Measurements from ENCODE around the gene PTPA.

DNA sequence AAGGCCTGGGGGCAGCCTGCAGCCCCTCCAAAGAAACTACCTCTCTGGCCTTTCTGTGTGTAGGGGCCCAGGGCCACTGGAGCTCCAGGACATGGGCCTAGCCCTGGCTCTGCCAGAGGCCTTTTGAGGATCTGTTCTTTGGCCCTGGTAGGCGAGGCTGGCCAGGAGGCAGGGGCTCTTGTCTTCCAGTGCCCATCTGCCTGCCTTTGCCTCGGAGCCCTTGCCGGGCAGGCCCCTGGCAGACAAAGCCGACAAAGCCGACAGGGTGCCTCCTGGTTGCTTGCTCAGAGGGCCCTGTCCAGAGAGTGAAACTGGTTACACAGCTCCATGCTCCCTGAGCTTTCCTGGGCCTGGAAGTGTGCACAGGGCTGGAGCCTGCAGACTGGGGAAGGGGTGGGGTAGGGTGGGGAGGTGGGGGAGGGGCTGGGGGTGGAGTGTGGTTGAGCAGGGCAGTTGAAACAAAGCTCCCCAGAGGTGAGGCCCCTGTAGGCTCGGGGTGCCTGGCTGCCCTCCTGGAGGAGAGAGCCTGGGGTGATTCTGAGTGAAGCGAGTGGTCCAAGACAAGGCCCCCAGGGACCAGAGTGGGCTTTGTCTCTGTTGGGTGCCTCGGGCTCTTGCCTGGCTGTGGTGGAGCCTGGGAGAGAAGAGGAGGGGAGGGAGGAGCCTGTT, 29.3 kb downstream of the PTPA start:
- TF ChIP-seq, protein P1, sequence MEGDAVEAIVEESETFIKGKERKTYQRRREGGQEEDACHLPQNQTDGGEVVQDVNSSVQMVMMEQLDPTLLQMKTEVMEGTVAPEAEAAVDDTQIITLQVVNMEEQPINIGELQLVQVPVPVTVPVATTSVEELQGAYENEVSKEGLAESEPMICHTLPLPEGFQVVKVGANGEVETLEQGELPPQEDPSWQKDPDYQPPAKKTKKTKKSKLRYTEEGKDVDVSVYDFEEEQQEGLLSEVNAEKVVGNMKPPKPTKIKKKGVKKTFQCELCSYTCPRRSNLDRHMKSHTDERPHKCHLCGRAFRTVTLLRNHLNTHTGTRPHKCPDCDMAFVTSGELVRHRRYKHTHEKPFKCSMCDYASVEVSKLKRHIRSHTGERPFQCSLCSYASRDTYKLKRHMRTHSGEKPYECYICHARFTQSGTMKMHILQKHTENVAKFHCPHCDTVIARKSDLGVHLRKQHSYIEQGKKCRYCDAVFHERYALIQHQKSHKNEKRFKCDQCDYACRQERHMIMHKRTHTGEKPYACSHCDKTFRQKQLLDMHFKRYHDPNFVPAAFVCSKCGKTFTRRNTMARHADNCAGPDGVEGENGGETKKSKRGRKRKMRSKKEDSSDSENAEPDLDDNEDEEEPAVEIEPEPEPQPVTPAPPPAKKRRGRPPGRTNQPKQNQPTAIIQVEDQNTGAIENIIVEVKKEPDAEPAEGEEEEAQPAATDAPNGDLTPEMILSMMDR (IDR thresholded peaks at IDR 0.05), result no peak
- TF ChIP-seq ZFX (IDR thresholded peaks at IDR 0.05; ENCODE audit: borderline replicate concordance), result no peak
